K562 (cell line): ENCODE measurements around the gene JUNB. TPM values are rescaled to one million over a fixed set of nuclear protein-coding genes. Genes with fewer than 3 reads are reported as not detected.

Experiments
- NRF1 ChIP-seq, 2 experiments: fragments of 450-650 bp; IDR thresholded peaks in 1 of 2; conservative IDR thresholded peaks in 1 of 2; 2 replicates each; pipeline ENCODE4 v1.6.1; 2014; ENCODE audit warnings: mild to moderate bottlenecking in 2 of 2
- polyA plus RNA-seq, 8 experiments: library from polyadenylated mRNA; depleted of rRNA in 4 of 8; stranded (reverse) in 5 of 8; unstranded in 3 of 8; fragments of >200 nt; fragmentation: Nextera tagmentation in 2 of 8; fragmentation: Illumina TruSeq in 1 of 8; extraction: Ambion mirVana in 2 of 8; extraction: Trizol in 1 of 8; gene quantifications; 2 replicates each; pipeline versions ENCODE4 v1.2.1 to v1.2.3, GENCODE V29; 2011 to 2014; ENCODE audit warnings: inconsistent platforms in 1 of 8, missing spikeins in 1 of 8
- total RNA-seq, 7 experiments: library from RNA; depleted of rRNA in 6 of 7; stranded (reverse); fragments of >200 nt in 6 of 7; fragmentation: Illumina TruSeq in 2 of 7; extraction: Trizol in 2 of 7; gene quantifications; 2 replicates each; pipeline versions ENCODE4 v1.2.1 to v1.2.3, GENCODE V29; 2011 to 2021; ENCODE audit warnings: low replicate concordance in 1 of 7
- TF ChIP-seq, protein P1 (sequence below), 2 experiments: fragments of 450-650 bp; conservative IDR thresholded peaks; 2 replicates each; pipeline ENCODE4 v1.6.1; 2017; ENCODE audit warnings: mild to moderate bottlenecking in 2 of 2, moderate library complexity in 2 of 2
- TF ChIP-seq, protein P2 (sequence below): sonication (generic); formaldehyde crosslinking; IDR thresholded peaks from 2 replicates; pipeline ENCODE4 v1.8.1; 2023; ENCODE audit warnings: missing genetic modification reagents, mild to moderate bottlenecking, borderline replicate concordance
- TF ChIP-seq, protein P3 (sequence below): fragments of 250-450 bp; sonication (Bioruptor Pico); IDR thresholded peaks from 2 replicates; pipeline ENCODE4 v1.8.0; 2022; ENCODE audit warnings: moderate library complexity, mild to moderate bottlenecking, inconsistent platforms

Gene JUNB
- total and polyA plus RNA-seq, 9 of the 15 experiments (the other 6 are each of a cell fraction or from before 2014, with no cell fraction given) = 0.23 to 88.1 (median 13.1) TPM

DNA sequence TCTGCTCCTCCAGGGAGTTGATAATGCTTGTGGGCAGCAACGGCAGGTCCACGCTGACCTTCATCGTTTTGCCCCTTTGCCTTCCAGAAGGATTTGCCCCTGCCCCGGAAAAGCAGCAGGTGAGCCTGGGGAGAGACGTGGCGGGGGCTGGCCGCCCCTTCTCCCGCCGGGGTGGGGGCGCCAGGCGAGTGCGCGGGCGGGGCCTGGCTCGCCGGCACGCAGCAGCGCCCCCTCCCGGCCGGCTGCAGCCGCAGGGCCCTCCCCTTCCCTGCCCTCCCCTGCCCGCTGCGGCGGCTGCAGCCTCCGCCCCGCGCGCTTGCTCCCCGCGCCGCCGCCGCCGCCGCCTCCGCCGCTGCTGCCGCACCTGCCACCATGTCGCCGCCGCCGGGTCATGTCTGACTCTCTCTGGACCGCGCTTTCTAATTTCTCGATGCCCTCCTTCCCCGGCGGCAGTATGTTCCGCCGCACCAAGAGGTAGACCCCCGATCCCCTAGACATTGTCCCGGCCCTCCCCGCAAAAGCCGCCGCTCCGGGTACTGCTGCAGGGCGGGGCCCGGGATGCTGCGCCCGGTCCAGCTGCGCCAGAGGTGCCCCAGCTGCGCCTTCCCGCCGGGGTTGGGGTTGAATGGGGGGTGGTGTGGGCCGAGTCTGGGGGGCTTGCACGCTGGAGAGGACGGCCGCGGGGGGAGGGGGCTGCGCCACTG is 47.0 kb downstream of the JUNB start, which contains the start of gene MAST1 (continued):
- TF ChIP-seq, protein P1, sequence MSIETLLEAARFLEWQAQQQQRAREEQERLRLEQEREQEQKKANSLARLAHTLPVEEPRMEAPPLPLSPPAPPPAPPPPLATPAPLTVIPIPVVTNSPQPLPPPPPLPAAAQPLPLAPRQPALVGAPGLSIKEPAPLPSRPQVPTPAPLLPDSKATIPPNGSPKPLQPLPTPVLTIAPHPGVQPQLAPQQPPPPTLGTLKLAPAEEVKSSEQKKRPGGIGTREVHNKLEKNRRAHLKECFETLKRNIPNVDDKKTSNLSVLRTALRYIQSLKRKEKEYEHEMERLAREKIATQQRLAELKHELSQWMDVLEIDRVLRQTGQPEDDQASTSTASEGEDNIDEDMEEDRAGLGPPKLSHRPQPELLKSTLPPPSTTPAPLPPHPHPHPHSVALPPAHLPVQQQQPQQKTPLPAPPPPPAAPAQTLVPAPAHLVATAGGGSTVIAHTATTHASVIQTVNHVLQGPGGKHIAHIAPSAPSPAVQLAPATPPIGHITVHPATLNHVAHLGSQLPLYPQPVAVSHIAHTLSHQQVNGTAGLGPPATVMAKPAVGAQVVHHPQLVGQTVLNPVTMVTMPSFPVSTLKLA (conservative IDR thresholded peaks at IDR 0.05) = 0 out of 4 replicates have a peak, but pooled peaks of 1 of the 2 experiments have one; percentile 22
- TF ChIP-seq, protein P2, sequence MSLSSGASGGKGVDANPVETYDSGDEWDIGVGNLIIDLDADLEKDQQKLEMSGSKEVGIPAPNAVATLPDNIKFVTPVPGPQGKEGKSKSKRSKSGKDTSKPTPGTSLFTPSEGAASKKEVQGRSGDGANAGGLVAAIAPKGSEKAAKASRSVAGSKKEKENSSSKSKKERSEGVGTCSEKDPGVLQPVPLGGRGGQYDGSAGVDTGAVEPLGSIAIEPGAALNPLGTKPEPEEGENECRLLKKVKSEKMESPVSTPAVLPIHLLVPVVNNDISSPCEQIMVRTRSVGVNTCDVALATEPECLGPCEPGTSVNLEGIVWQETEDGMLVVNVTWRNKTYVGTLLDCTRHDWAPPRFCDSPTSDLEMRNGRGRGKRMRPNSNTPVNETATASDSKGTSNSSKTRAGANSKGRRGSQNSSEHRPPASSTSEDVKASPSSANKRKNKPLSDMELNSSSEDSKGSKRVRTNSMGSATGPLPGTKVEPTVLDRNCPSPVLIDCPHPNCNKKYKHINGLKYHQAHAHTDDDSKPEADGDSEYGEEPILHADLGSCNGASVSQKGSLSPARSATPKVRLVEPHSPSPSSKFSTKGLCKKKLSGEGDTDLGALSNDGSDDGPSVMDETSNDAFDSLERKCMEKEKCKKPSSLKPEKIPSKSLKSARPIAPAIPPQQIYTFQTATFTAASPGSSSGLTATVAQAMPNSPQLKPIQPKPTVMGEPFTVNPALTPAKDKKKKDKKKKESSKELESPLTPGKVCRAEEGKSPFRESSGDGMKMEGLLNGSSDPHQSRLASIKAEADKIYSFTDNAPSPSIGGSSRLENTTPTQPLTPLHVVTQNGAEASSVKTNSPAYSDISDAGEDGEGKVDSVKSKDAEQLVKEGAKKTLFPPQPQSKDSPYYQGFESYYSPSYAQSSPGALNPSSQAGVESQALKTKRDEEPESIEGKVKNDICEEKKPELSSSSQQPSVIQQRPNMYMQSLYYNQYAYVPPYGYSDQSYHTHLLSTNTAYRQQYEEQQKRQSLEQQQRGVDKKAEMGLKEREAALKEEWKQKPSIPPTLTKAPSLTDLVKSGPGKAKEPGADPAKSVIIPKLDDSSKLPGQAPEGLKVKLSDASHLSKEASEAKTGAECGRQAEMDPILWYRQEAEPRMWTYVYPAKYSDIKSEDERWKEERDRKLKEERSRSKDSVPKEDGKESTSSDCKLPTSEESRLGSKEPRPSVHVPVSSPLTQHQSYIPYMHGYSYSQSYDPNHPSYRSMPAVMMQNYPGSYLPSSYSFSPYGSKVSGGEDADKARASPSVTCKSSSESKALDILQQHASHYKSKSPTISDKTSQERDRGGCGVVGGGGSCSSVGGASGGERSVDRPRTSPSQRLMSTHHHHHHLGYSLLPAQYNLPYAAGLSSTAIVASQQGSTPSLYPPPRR = no peak
- TF ChIP-seq, protein P3, sequence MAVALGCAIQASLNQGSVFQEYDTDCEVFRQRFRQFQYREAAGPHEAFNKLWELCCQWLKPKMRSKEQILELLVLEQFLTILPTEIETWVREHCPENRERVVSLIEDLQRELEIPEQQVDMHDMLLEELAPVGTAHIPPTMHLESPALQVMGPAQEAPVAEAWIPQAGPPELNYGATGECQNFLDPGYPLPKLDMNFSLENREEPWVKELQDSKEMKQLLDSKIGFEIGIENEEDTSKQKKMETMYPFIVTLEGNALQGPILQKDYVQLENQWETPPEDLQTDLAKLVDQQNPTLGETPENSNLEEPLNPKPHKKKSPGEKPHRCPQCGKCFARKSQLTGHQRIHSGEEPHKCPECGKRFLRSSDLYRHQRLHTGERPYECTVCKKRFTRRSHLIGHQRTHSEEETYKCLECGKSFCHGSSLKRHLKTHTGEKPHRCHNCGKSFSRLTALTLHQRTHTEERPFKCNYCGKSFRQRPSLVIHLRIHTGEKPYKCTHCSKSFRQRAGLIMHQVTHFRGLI (CRISPR knock-in tag) = no peak
- peak; percentile 75 to 76; a peak in 3 of 4 replicates for TF ChIP-seq NRF1 (conservative IDR thresholded peaks at IDR 0.05 in 1 of 2, IDR thresholded peaks at IDR 0.05 in 1 of 2)
- TF ChIP-seq, all 486 proteins: peak for 42
